HG02884 (cell line): ENCODE data around the gene FAM229B.

ENCODE experiments used
- ATAC-seq: cut with Tn5 transposase; IDR thresholded peaks from one replicate; pipeline ENCODE4 v1.9.1; 2021; ENCODE audit warnings: mild to moderate bottlenecking, moderate library complexity; ENCODE audit not compliant: unreplicated experiment

Gene FAM229B

DNA sequence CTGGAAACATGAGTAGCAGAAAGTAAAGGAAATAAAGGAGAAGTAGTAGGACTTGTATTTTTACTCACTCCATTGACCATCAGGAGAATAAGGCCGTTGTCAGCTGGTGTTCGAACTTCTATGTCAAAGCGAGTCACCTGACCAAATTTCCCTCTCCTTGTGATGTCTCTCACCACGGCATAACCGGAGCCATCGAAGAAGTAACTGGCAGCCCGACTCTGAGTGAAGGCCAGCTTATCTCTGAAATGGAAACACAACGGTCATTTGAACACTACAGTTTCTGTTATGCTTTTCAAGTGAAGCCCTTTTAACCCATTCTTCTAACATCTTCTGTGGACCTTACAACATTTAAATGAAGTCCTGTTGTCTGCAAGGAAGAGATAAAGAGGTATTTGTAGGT is 51.7 kb downstream of the FAM229B start:
- ATAC-seq: no peak

GRCh38 chr6:112141707-112142106 is 54.3 kb downstream of the FAM229B start:
- no peak for ATAC-seq

GRCh38 chr6:112144145-112144926 is 56.9 kb downstream of the FAM229B start:
- ATAC-seq: no peak

DNA sequence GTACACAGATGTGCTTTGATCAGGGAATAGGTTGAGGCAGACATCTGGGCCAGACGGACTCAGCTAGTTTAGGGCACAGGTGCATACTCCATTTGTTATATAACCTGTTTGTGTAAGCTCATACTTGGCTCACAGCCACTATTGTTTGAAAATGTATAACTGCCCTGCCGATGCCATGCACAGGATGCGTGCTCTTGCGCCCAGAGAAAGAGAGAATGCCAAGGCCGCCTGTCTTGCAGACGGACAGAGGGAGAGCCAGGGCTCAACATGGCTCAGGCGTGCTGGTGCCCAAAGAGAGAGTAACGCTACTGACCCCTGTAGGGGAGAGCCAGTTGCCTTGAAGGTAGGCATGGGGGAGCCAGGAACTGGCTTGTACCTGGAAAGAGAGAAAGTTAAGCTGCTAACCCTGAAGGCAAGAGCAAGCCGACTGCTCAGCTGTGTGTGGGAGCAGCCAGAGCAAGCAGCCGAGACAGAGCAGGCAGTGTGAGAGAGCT is 57.7 kb downstream of the FAM229B start:
- no peak for ATAC-seq

- no peak for ATAC-seq
These were observed 60.7 kb downstream of the FAM229B start for GRCh38 chr6:112148103-112148502.

GRCh38 chr6:112149236-112149635 is 61.8 kb downstream of the FAM229B start:
- no peak for ATAC-seq

- no peak for ATAC-seq
These were observed 62.4 kb downstream of the FAM229B start for GRCh38 chr6:112149719-112150263.

- ATAC-seq: no peak
These were observed 63.0 kb downstream of the FAM229B start for GRCh38 chr6:112150363-112150762.
